Prostate gland (tissue), 2 donors: ENCODE data around the gene THAP12. TPM values are rescaled to one million over a fixed set of nuclear protein-coding genes. Genes with fewer than 3 reads are reported as not detected.

Source experiments
- DNase-seq: peaks from one replicate; pipeline ENCODE4 v3.0.0-alpha.2; 2019; ENCODE audit warnings: low spot score
- H3K27ac ChIP-seq, 2 donors: fragments of 200-600 bp; sonication (generic); 2 replicates each; pipeline ENCODE4 v1.5.1; 2017 to 2019
- H3K27me3 ChIP-seq: fragments of 200-600 bp; sonication (generic); replicated peaks from 2 replicates; pipeline ENCODE4 v1.5.1; 2019; ENCODE audit not compliant: insufficient read depth
- H3K36me3 ChIP-seq, 2 donors: fragments of 200-600 bp; sonication (generic); 1 replicate in 1 of 2; 2 replicates in 1 of 2; pipeline versions ENCODE4 v1.5.1 to v1.8.1; 2017 to 2019
- H3K4me1 ChIP-seq: fragments of 200-600 bp; sonication (generic); replicated peaks from 2 replicates; pipeline ENCODE4 v1.5.1; 2019
- H3K4me3 ChIP-seq, 2 donors: fragments of 200-600 bp; sonication (generic); 2 replicates each; pipeline ENCODE4 v1.5.1; 2017 to 2019
- H3K9me3 ChIP-seq: fragments of 200-600 bp; sonication (generic); 2 replicates; pipeline ENCODE4 v1.5.1; 2017
- CTCF ChIP-seq, 4 experiments: fragments of 200-600 bp in 2 of 4; fragments of 450-650 bp in 2 of 4; sonication (generic) in 2 of 4; IDR thresholded peaks; 1 replicate in 3 of 4; 2 replicates in 1 of 4; pipeline ENCODE4 v1.5.1; 2016 to 2019; ENCODE audit warnings: antibody characterized with exemption in 4 of 4, mild to moderate bottlenecking in 2 of 4, moderate library complexity in 2 of 4
- POLR2A ChIP-seq: fragments of 450-650 bp; IDR thresholded peaks from one replicate; pipeline ENCODE4 v1.6.1; 2016; ENCODE audit warnings: antibody characterized with exemption, mild to moderate bottlenecking
- POLR2AphosphoS5 ChIP-seq: sonication (generic); formaldehyde crosslinking; IDR thresholded peaks from one replicate; pipeline ENCODE4 v1.6.1; 2017; ENCODE audit warnings: antibody characterized with exemption
- WGBS: methylation state at CpG from one replicate; pipeline ENCODE4 v1.1.5; 2018; 5-methylcytosine and 5-hydroxymethylcytosine counted together
- intact Hi-C: fragments of 100-400 bp; cut with DNase I; formaldehyde crosslinking; loops from one replicate; pipeline ENCODE4 v1.14.2; 2022
- total RNA-seq, 2 donors: library from RNA; depleted of rRNA; stranded (reverse); fragments of >200 nt; gene quantifications; one replicate each; pipeline ENCODE4 v1.1.0, GENCODE V29; 2016

The THAP12 gene
- 10 to 100 TPM; 26.6 to 31.9 TPM for total RNA-seq

- peak; percentile 96 for DNase-seq
- Histone ChIP-seq H3K9me3 (no peaks in the 10 kb centered on the region), H3K4me3 (peak within 1 kb of the TSS; percentile 81 to 87), H3K27ac (peak within 1 kb of the TSS; percentile 76 to 77), H3K27me3 (no peaks in the 10 kb centered on the region), H3K36me3 (no peaks in the 10 kb centered on the region), H3K4me1 (no peaks in the 10 kb centered on the region)
- intact Hi-C loops = loop anchor here (5.0 kb wide), 1 partner anchor 61 kb away; no protein-coding TSS in a partner anchor
- WGBS = under 1% methylated on average over 52 of the region's 69 CpGs
- peak; percentile 99 for TF ChIP-seq POLR2AphosphoS5
- TF ChIP-seq POLR2A = peak; percentile 84
- peak in 1 of 4 experiments; percentile 27 for TF ChIP-seq CTCF (IDR thresholded peaks at IDR 0.05)
Observed at GRCh38 chr11:76380977-76381719, at the start of gene THAP12, which contains the start of gene GVQW3. Gene THAP12, minus strand, starts transcription at chr11:76381132. Its CDS starts 296 bp downstream, at chr11:76380836. Gene GVQW3, plus strand, starts transcription at chr11:76381323. Its CDS starts 506 bp downstream, at chr11:76381829.

GRCh38 chr11:76426660-76427059 is 45.7 kb upstream of the THAP12 start:
- Histone ChIP-seq H3K4me1 (no peaks in the 10 kb centered on the region), H3K27me3 (no peaks in the 10 kb centered on the region), H3K36me3 (no peaks in the 10 kb centered on the region), H3K9me3 (no peaks in the 10 kb centered on the region), H3K27ac (no peak overlapping the region), H3K4me3 (no peak overlapping the region)
- no peak for DNase-seq
- intact Hi-C loops = no loop called here
- TF ChIP-seq POLR2AphosphoS5 = no peak
- TF ChIP-seq POLR2A = no peak
- TF ChIP-seq CTCF (IDR thresholded peaks at IDR 0.05) = no peak

- H3K27ac ChIP-seq = no peak overlapping the region
- WGBS = 89% methylated on average over 2 of the region's 2 CpGs
- TF ChIP-seq POLR2A (no peak), CTCF (IDR thresholded peaks at IDR 0.05) (no peak), POLR2AphosphoS5 (no peak)
- no peaks in the 10 kb centered on the region for H3K9me3 ChIP-seq
- intact Hi-C loops = no loop called here
- no peaks in the 10 kb centered on the region for H3K36me3 ChIP-seq
- DNase-seq = no peak
- no peaks in the 10 kb centered on the region for H3K27me3 ChIP-seq
- no peaks in the 10 kb centered on the region for H3K4me1 ChIP-seq
- H3K4me3 ChIP-seq = no peak overlapping the region
Observed at GRCh38 chr11:76424891-76425290, 44.0 kb upstream of the THAP12 start.

GRCh38 chr11:76424379-76424778 is 43.4 kb upstream of the THAP12 start:
- H3K27ac ChIP-seq = no peak overlapping the region
- no peak for DNase-seq
- H3K27me3 ChIP-seq = no peaks in the 10 kb centered on the region
- no peaks in the 10 kb centered on the region for H3K4me1 ChIP-seq
- TF ChIP-seq CTCF (IDR thresholded peaks at IDR 0.05) (no peak), POLR2AphosphoS5 (no peak)
- intact Hi-C loops = no loop called here
- H3K9me3 ChIP-seq = no peaks in the 10 kb centered on the region
- H3K36me3 ChIP-seq = no peaks in the 10 kb centered on the region
- H3K4me3 ChIP-seq = no peak overlapping the region
- 60% methylated on average over 3 of the region's 3 CpGs for WGBS

GRCh38 chr11:76419896-76420295 is 39.0 kb upstream of the THAP12 start:
- no peaks in the 10 kb centered on the region for H3K9me3 ChIP-seq
- WGBS = 86% methylated on average over 3 of the region's 3 CpGs
- DNase-seq = no peak

More at GRCh38 chr11:76419896-76420295, 39.0 kb upstream of the THAP12 start:
- TF ChIP-seq CTCF (IDR thresholded peaks at IDR 0.05) = no peak
- no peak for TF ChIP-seq POLR2AphosphoS5
- no peak for TF ChIP-seq POLR2A
- Histone ChIP-seq H3K27me3 (no peaks in the 10 kb centered on the region), H3K36me3 (no peaks in the 10 kb centered on the region), H3K27ac (no peak overlapping the region), H3K4me1 (no peaks in the 10 kb centered on the region), H3K4me3 (no peak overlapping the region)
- intact Hi-C loops = no loop called here
